Ishikawa (cell line): ENCODE results near the gene GNG11.

ENCODE experiments used
- CEBPB ChIP-seq: IDR thresholded peaks from 2 replicates; pipeline ENCODE4 v1.6.1; 2012
- CREB1 ChIP-seq: IDR thresholded peaks from 2 replicates; pipeline ENCODE4 v1.6.1; 2012; ENCODE audit warnings: low read depth
- EGR1 ChIP-seq: IDR thresholded peaks from 2 replicates; pipeline ENCODE4 v1.6.1; 2012
- EP300 ChIP-seq: IDR thresholded peaks from 2 replicates; pipeline ENCODE4 v1.6.1; 2012; ENCODE audit warnings: borderline replicate concordance
- FOXM1 ChIP-seq: IDR thresholded peaks from 2 replicates; pipeline ENCODE4 v1.6.1; 2012; ENCODE audit warnings: low read depth, borderline replicate concordance
- NFIC ChIP-seq: IDR thresholded peaks from 2 replicates; pipeline ENCODE4 v1.6.1; 2012
- RAD21 ChIP-seq: IDR thresholded peaks from 2 replicates; pipeline ENCODE4 v1.6.1; 2012; ENCODE audit warnings: low read depth
- TAF1 ChIP-seq: IDR thresholded peaks from 2 replicates; pipeline ENCODE4 v1.6.1; 2012; ENCODE audit warnings: low read depth, mild to moderate bottlenecking
- TCF12 ChIP-seq: IDR thresholded peaks from 2 replicates; pipeline ENCODE4 v1.6.1; 2012; ENCODE audit warnings: low read depth
- TEAD4 ChIP-seq: IDR thresholded peaks from 2 replicates; pipeline ENCODE4 v1.6.1; 2012
- YY1 ChIP-seq: IDR thresholded peaks from 2 replicates; pipeline ENCODE4 v1.6.1; 2012; ENCODE audit warnings: low read depth
- ZBTB7A ChIP-seq: IDR thresholded peaks from 2 replicates; pipeline ENCODE4 v1.6.1; 2012; ENCODE audit warnings: low read depth
- TF ChIP-seq, protein P1 (sequence below): IDR thresholded peaks from 2 replicates; pipeline ENCODE4 v1.6.1; 2012; ENCODE audit warnings: low read depth, mild to moderate bottlenecking
- TF ChIP-seq, protein P2 (sequence below): IDR thresholded peaks from 2 replicates; pipeline ENCODE4 v1.6.1; 2012
- TF ChIP-seq, protein P3 (sequence below): IDR thresholded peaks from 2 replicates; pipeline ENCODE4 v1.6.1; 2012

The GNG11 gene

DNA sequence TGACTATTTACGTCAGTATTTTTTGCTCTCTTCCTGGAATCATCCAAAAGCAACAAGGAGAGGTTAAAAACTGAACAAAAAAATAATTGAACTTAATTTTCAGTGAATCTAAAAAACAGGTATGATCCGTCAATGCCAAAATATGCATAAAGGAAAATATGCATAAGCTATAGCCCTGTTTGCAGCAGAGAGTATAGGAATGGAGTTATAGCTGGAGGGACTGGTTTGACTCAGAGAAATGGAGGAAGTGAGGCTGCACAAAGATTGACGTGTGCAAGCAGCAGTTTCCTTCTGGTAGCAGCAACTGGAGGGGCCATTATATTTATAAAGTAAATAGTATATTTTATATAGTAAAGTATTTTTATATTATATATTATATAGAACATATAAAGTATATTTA lies 37.1 kb downstream of the GNG11 start:
- TF ChIP-seq TAF1 (no peak), TEAD4 (no peak), NFIC (no peak), YY1 (no peak), EGR1 (no peak), TCF12 (no peak), EP300 (no peak), ZBTB7A (no peak), RAD21 (no peak), FOXM1 (no peak)
- TF ChIP-seq, protein P1, sequence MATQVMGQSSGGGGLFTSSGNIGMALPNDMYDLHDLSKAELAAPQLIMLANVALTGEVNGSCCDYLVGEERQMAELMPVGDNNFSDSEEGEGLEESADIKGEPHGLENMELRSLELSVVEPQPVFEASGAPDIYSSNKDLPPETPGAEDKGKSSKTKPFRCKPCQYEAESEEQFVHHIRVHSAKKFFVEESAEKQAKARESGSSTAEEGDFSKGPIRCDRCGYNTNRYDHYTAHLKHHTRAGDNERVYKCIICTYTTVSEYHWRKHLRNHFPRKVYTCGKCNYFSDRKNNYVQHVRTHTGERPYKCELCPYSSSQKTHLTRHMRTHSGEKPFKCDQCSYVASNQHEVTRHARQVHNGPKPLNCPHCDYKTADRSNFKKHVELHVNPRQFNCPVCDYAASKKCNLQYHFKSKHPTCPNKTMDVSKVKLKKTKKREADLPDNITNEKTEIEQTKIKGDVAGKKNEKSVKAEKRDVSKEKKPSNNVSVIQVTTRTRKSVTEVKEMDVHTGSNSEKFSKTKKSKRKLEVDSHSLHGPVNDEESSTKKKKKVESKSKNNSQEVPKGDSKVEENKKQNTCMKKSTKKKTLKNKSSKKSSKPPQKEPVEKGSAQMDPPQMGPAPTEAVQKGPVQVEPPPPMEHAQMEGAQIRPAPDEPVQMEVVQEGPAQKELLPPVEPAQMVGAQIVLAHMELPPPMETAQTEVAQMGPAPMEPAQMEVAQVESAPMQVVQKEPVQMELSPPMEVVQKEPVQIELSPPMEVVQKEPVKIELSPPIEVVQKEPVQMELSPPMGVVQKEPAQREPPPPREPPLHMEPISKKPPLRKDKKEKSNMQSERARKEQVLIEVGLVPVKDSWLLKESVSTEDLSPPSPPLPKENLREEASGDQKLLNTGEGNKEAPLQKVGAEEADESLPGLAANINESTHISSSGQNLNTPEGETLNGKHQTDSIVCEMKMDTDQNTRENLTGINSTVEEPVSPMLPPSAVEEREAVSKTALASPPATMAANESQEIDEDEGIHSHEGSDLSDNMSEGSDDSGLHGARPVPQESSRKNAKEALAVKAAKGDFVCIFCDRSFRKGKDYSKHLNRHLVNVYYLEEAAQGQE = no peak
- TF ChIP-seq, protein P2, sequence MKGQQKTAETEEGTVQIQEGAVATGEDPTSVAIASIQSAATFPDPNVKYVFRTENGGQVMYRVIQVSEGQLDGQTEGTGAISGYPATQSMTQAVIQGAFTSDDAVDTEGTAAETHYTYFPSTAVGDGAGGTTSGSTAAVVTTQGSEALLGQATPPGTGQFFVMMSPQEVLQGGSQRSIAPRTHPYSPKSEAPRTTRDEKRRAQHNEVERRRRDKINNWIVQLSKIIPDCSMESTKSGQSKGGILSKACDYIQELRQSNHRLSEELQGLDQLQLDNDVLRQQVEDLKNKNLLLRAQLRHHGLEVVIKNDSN = no peak

DNA sequence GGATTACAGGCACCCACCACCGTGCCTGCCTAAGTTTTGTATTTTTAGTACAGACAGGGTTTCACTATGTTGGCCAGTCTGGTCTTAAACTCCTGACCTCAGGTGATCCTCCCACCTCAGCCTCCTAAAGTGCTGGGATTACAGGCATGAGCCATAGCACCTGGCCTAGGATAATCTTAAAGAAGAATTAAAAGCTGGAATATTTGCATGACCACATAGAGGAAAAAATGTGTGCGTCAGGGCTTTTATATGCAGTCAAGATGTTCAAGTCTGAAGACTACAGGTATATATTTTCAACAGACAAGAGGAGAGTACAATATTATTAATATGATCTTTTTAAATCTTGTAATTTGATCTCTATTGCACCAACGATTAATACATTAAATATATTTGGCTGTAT lies 39.5 kb downstream of the GNG11 start:
- TF ChIP-seq, protein P3, sequence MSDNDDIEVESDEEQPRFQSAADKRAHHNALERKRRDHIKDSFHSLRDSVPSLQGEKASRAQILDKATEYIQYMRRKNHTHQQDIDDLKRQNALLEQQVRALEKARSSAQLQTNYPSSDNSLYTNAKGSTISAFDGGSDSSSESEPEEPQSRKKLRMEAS = no peak
- TF ChIP-seq NFIC = no peak
- no peak for TF ChIP-seq EGR1
- TF ChIP-seq EP300 = no peak
- TF ChIP-seq TEAD4 = no peak
- no peak for TF ChIP-seq YY1
- no peak for TF ChIP-seq CREB1
- TF ChIP-seq TAF1 = no peak
- TF ChIP-seq ZBTB7A = no peak
- TF ChIP-seq, protein P1 = no peak
- TF ChIP-seq TCF12 = no peak
- TF ChIP-seq, protein P2 = no peak

DNA sequence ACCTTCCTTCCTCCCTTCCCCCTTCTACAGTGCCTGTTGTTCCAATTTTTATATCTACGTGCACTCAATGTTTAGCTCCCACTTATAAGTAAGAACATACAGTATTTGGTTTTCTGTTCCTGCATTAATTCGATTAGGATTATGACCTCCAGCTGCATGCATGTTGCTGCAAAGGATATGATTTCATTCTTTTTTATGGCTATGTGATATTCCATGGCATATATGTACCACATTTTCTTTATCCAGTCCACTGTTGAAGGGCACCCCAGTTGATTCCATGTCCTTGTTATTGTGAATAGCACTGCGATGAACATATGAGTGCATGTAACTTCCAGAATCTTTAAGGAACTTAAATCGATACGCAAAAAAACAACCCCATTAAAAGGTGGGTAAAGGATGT lies 42.7 kb downstream of the GNG11 start:
- TF ChIP-seq EGR1 (no peak), YY1 (no peak), CREB1 (no peak), CEBPB (no peak), EP300 (no peak)
- TF ChIP-seq, protein P1 = no peak

DNA sequence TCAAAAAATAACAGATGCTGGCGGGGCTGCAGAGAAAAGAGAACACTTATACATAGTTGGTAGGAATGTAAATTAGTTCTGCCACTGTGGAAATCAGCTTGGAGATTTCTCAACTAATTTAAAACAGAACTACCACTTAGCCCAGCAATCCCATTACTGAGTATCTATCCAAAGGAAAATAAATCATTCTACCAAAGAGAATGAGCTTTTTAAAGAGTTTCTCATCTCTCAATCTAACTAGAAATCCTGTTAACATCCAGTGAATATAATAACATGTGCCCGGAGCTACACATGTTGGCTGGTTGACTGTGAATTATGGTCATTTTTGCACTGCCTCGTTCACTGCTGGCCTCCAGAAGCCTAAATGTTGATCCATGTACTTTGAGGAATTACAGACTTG lies 43.3 kb downstream of the GNG11 start:
- TF ChIP-seq, protein P3 = no peak
- no peak for TF ChIP-seq EGR1
- no peak for TF ChIP-seq RAD21
- TF ChIP-seq CEBPB = no peak
- no peak for TF ChIP-seq CREB1
- no peak for TF ChIP-seq NFIC
- no peak for TF ChIP-seq TAF1
- TF ChIP-seq, protein P2 = no peak
- no peak for TF ChIP-seq TEAD4
- TF ChIP-seq TCF12 = no peak
- TF ChIP-seq YY1 = no peak
- TF ChIP-seq EP300 = no peak
- TF ChIP-seq FOXM1 = no peak
- TF ChIP-seq ZBTB7A = no peak
- TF ChIP-seq, protein P1 = no peak
